GM12864 (cell line): ENCODE measurements around the gene MSX2.

Experiments used
- DNase-seq: peaks from one replicate; pipeline ENCODE4 v3.0.0-alpha.2; 2011; ENCODE audit warnings: low read depth
- H3K4me3 ChIP-seq: 2 replicates; pipeline ENCODE4 v1.5.1; 2011; ENCODE audit warnings: mild to moderate bottlenecking, low read depth, low read length, control low read depth
- CTCF ChIP-seq: IDR thresholded peaks from 2 replicates; pipeline ENCODE4 v1.5.1; 2011; ENCODE audit warnings: low read depth, mild to moderate bottlenecking, moderate library complexity, low read length, control low read depth, inconsistent platforms; ENCODE audit errors: missing control alignments

MSX2 gene

GRCh38 chr5:174744896-174745295 lies 20.5 kb downstream of the MSX2 start:
- TF ChIP-seq CTCF = no peak
- no peak overlapping the region for H3K4me3 ChIP-seq
- no peak for DNase-seq

- TF ChIP-seq CTCF = no peak
- no peak overlapping the region for H3K4me3 ChIP-seq
- no peak for DNase-seq
These were observed 21.3 kb downstream of the MSX2 start for GRCh38 chr5:174745590-174746103.

DNA sequence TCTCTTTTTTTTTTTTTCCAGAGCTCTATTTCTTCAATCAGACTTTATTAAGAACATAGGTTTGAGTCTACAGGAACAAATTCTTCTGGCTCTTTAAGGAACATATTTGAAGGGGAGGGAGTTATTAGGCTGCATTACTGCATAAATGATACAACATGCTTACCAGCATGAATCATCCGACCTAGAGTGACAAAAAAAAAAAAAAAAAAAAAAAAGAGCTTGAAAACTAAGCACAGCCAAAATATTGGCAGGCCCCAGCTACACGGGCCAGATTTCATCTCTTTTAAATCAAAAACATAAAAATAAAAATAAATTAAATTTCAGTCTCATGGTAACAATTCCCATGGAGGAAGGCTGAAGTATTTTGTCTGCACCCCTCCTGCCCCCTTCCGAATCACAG lies 26.3 kb downstream of the MSX2 start:
- no peak overlapping the region for H3K4me3 ChIP-seq
- no peak for DNase-seq
- TF ChIP-seq CTCF = no peak

DNA sequence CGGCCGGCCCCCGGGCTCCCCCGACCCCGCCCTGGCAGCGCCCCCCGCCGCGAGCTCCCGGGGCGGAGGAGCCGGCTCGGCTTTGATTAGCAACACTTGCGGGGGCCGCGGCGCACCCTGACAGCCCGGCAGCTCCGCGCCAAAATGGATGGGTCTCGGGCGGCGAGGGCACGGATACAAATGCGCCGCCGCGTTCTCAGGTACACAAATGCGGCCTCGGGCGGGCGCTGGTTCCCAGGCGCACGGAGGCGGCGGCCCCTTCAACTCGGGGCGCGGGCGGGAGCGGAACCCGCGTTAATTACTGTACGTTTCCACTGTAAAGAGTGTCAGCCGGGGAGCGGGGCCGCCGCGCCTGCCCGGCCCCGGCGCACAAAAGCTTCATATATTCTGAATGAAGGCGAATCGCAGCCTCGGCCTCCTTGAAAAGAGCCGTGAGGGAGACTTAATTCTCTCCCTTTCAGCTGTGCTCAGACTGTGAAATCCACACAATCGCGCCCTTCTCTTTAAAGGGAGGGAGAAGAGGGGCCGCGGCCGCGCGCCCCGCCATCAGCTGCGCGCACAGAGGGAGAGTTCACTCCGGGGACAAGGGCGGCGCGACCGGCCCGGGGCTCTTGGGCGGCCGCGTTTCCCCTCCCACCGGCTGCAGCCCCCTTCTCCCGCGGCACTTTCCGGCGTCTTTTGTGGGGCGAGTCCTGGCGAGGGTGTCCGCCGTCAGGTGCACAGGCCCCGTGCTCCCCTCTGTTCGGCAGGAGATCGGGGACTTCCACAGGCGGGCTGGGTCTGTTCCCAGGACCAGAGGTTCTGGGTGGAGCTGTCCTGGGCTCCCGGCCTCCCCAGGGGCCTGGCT lies 27.0 kb downstream of the MSX2 start:
- TF ChIP-seq CTCF = no peak

DNA sequence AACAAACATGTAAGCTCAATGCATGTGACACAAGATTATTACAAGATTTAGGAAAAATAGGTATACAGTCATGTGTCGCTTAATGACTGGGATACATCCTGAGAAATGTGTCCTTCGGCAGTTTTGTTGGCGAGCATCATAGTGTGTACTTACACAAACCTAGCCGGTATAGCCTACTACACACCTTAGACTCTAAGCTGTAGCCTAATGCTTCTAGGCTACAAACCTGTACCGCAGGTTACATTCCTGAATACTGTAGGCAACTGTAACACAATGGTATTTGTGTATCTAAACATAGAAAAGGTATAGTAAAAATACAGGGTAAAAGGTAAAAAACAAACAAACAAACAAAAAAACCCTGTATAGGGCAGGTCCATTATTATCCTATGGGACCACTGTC lies 27.7 kb downstream of the MSX2 start:
- no peak for DNase-seq
- no peak overlapping the region for H3K4me3 ChIP-seq
- no peak for TF ChIP-seq CTCF

More for the DNA sequence above, 27.0 kb downstream of the MSX2 start:
- DNase-seq = no peak
- no peak overlapping the region for H3K4me3 ChIP-seq

DNA sequence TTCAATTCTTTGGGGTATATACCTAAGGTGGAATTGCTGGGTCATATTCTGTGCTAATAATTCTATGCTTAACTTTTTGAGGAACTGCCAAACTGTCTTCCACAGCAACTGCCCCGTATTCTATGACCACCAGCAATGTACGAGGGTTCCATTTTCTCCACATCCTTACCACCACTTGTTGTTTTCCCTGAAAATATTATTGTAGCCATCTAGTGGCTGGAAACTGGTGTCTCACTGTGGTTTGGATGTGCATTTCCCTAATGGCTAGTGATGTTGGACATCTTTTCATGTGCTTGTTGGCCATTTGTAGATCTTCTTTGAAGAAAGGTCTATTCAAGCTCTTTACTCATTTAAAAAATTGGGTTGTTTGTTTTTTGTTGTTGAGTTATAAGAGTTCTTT lies 30.7 kb downstream of the MSX2 start:
- TF ChIP-seq CTCF = no peak
- DNase-seq = no peak
- no peak overlapping the region for H3K4me3 ChIP-seq

- TF ChIP-seq CTCF = no peak
- H3K4me3 ChIP-seq = no peak overlapping the region
- DNase-seq = no peak
These were observed 34.7 kb downstream of the MSX2 start for GRCh38 chr5:174759091-174759490.
